ENCODE data around the gene CORO2B.

The CORO2B gene

DNA sequence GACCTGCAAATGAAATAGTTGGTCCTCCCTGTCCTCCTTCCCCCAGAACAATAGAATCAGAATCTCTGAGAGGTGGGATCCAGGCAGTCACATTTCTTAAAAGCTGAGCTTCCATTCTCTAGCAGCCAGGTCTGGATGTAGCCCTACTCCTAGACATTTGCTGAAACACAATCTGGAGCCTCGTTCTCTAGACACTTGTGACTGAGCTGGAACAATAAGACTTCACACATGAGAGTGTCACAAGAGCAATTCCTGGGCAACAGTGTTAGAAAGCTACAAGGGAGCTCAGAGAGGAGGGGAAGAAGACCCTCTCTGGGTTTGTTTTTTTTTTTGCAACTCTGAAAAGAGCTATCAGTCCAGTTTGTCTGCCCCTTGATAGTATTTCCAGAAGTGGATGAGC, 14.5 kb downstream of the CORO2B start:
- Histone ChIP-seq H3K27ac (ENCODE audit: low read depth, low read length) (no peak overlapping the region), H3K9me3 (ENCODE audit: control insufficient read depth, insufficient read depth, low read length) (no peaks in the 10 kb centered on the region), H3K27me3 (ENCODE audit: control insufficient read depth, insufficient read depth, low read length) (no peaks in the 10 kb centered on the region)

DNA sequence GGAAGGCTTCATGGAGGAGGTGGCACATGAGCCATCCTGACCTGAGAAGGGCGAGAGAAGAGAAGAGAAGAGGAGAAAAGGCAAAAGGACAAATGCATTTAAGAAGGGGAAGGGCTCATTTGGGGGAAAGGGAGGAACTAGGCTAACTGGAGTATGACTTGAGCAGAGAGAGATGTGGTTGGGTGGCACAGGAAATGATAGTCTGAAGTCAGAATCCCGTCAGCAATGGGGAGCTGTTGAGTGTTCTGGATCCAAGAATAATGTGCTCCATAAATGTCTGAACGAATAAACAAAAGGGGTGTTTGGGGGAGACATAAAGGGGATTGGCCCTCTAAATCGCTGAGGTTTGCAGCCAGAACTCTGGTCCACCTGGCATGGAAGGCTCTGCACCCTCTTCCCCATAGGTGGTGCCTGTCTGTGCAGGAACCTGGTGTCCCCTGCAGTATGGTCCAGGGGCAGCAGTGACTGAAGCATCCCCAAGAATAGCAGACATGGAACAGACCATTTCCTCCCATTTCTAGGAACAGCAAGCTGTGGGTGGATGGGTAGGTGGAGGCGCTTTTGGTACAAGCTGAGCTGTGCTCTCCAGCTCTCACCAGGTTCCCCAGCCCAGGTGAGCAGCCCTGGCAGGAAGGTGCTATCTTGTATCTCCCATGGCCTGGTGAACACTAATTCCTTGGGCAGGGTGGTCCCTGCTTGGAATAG, 15.2 kb downstream of the CORO2B start:
- Histone ChIP-seq H3K9ac (ENCODE audit: low read depth, low read length) (no peak overlapping the region), H3K4me3 (ENCODE audit: low read depth, low read length) (no peak overlapping the region), H3K9me3 (ENCODE audit: control insufficient read depth, insufficient read depth, low read length) (no peaks in the 10 kb centered on the region), H3K4me1 (ENCODE audit: control insufficient read depth, insufficient read depth, low read length) (peaks cover 9% of the 10 kb centered on the region), H3K27me3 (ENCODE audit: control insufficient read depth, insufficient read depth, low read length) (no peaks in the 10 kb centered on the region), H3K36me3 (ENCODE audit: control insufficient read depth, insufficient read depth, low read length) (no peaks in the 10 kb centered on the region), H3K27ac (ENCODE audit: low read depth, low read length) (no peak overlapping the region)

More for the DNA sequence above, 14.5 kb downstream of the CORO2B start:
- Histone ChIP-seq H3K4me1 (ENCODE audit: control insufficient read depth, insufficient read depth, low read length) (peaks cover 11% of the 10 kb centered on the region; the same call in 1 of the 2 replicates), H3K4me3 (ENCODE audit: low read depth, low read length) (no peak overlapping the region), H3K9ac (ENCODE audit: low read depth, low read length) (no peak overlapping the region), H3K36me3 (ENCODE audit: control insufficient read depth, insufficient read depth, low read length) (no peaks in the 10 kb centered on the region)

DNA sequence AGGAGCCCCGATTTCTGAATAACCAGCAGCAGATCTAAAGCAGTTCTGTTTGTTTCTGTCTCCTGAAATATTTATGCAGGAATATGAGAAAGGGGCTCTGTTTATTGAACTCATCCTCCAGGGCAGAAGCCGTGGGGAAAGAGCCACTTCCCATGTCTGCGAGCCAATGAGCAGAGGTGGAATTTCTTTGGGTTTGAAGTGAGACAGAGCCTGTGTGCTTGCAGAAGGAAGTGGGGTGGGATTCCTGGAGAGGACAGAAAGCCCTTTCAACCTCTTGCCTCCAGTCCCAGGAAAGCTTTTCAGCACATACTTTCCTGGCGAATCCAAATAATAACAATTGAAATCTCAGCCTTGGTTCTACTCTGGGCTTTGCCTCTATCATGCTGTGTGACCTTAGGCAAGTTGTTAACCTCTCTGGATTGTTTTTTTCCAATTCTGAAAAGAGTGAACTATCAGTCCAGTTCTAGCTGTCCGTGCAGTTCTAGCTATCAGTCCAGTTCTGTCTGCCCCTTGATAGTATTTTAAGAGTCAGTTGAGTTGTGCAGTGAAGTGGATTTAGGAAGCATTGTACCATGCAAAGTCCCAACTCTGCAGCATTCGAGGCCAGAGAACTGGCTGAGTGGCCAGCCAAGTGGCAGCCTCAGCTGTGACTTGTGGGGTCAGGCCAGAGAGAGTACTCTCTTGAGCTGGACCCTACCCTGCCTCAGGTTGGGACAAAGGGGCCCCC, 15.9 kb downstream of the CORO2B start:
- no peak overlapping the region for H3K9ac ChIP-seq (ENCODE audit: low read depth, low read length)
- no peaks in the 10 kb centered on the region for H3K27me3 ChIP-seq (ENCODE audit: control insufficient read depth, insufficient read depth, low read length)
- no peaks in the 10 kb centered on the region for H3K36me3 ChIP-seq (ENCODE audit: control insufficient read depth, insufficient read depth, low read length)
- peaks cover 13% of the 10 kb centered on the region for H3K4me1 ChIP-seq (ENCODE audit: control insufficient read depth, insufficient read depth, low read length)
- H3K4me3 ChIP-seq (ENCODE audit: low read depth, low read length), result no peak overlapping the region
- H3K9me3 ChIP-seq (ENCODE audit: control insufficient read depth, insufficient read depth, low read length), result no peaks in the 10 kb centered on the region
- H3K27ac ChIP-seq (ENCODE audit: low read depth, low read length), result no peak overlapping the region

DNA sequence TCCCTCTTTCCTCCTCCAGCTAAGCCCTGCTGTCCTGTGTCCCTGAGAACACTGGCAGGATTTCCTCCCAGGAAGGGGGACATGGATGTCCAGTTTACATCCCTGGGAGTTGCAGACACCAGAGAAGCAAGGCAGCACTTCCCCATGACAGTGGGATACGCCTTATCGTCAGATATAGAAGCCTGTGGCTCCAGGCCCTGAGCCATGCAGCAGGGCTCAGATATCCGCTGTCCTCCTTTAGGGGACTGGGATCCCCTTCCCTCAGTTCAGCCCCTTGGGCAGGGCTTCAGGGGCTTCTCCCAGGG, 16.4 kb downstream of the CORO2B start:
- Histone ChIP-seq H3K4me3 (ENCODE audit: low read depth, low read length) (no peak overlapping the region), H3K27me3 (ENCODE audit: control insufficient read depth, insufficient read depth, low read length) (no peaks in the 10 kb centered on the region), H3K36me3 (ENCODE audit: control insufficient read depth, insufficient read depth, low read length) (no peaks in the 10 kb centered on the region), H3K27ac (ENCODE audit: low read depth, low read length) (no peak overlapping the region), H3K9ac (ENCODE audit: low read depth, low read length) (no peak overlapping the region), H3K4me1 (ENCODE audit: control insufficient read depth, insufficient read depth, low read length) (peaks cover 13% of the 10 kb centered on the region), H3K9me3 (ENCODE audit: control insufficient read depth, insufficient read depth, low read length) (no peaks in the 10 kb centered on the region)

DNA sequence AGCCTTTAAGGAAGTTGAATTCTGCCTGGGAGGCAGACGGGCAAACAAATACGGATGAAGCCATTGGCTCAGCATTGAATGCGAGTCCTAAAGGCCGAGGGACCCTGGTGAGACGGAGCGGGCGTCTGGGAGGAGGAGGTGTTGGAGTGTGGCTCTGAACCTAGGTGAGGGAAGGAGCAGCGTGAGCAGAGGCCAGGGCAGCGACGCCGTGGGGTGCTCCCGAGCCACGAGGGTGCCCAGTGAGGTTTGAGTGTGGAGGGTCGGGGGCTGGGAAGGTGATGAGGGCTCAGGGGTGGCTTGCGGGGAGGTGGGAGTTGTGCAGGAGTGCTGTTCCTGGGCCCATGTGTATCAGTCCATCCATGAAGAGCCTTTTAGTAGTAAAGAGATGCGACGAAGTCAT, 17.0 kb downstream of the CORO2B start:
- Histone ChIP-seq H3K9ac (ENCODE audit: low read depth, low read length) (no peak overlapping the region), H3K9me3 (ENCODE audit: control insufficient read depth, insufficient read depth, low read length) (no peaks in the 10 kb centered on the region), H3K27me3 (ENCODE audit: control insufficient read depth, insufficient read depth, low read length) (no peaks in the 10 kb centered on the region), H3K27ac (ENCODE audit: low read depth, low read length) (no peak overlapping the region), H3K4me1 (ENCODE audit: control insufficient read depth, insufficient read depth, low read length) (peaks cover 19% of the 10 kb centered on the region), H3K36me3 (ENCODE audit: control insufficient read depth, insufficient read depth, low read length) (no peaks in the 10 kb centered on the region), H3K4me3 (ENCODE audit: low read depth, low read length) (no peak overlapping the region)

DNA sequence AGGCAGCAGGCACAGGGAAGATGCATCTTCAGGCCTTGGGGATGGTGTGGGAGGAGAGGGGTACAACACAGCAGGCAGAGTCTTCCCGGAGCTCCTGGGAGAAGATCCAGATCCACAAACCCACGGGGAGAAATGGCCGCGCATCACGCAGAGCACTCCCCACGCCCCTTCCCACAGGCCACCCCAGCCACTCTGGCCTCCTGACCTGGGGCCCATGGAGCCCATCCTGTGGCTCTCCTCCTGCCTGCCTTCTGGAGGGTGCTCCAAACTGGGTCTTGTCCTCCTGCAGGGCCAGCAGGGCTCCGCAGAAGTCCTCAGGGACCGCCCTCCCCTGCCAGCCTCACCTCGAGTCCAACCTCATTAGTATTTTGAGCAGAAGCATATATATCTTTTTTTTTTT, 17.9 kb downstream of the CORO2B start:
- H3K4me3 ChIP-seq (ENCODE audit: low read depth, low read length), result no peak overlapping the region
- peaks cover 27% of the 10 kb centered on the region for H3K4me1 ChIP-seq (ENCODE audit: control insufficient read depth, insufficient read depth, low read length)
- no peak overlapping the region for H3K27ac ChIP-seq (ENCODE audit: low read depth, low read length)
- no peaks in the 10 kb centered on the region for H3K36me3 ChIP-seq (ENCODE audit: control insufficient read depth, insufficient read depth, low read length)
- H3K9ac ChIP-seq (ENCODE audit: low read depth, low read length), result no peak overlapping the region
- H3K27me3 ChIP-seq (ENCODE audit: control insufficient read depth, insufficient read depth, low read length), result no peaks in the 10 kb centered on the region
- H3K9me3 ChIP-seq (ENCODE audit: control insufficient read depth, insufficient read depth, low read length), result no peaks in the 10 kb centered on the region

DNA sequence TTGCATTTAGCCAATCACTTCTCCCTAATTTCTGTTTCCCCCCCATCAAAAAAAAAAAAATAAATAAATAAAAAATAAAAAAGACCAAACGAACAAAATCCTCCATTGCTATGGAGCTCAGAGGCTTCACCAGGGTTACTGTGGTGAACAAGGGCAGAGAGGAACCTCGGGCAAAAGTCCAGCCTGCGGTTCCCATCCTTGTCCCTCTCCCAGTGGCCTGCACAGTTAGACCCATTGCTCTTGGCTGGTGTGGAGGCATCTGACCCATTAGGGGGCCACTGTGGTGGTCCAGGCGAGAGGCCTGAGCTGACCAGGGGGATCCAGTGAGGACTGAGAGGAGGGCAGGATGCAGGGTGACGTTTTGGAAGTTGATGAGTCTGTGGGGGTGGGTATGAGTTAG, 18.8 kb downstream of the CORO2B start:
- peaks cover 28% of the 10 kb centered on the region for H3K4me1 ChIP-seq (ENCODE audit: control insufficient read depth, insufficient read depth, low read length)

DNA sequence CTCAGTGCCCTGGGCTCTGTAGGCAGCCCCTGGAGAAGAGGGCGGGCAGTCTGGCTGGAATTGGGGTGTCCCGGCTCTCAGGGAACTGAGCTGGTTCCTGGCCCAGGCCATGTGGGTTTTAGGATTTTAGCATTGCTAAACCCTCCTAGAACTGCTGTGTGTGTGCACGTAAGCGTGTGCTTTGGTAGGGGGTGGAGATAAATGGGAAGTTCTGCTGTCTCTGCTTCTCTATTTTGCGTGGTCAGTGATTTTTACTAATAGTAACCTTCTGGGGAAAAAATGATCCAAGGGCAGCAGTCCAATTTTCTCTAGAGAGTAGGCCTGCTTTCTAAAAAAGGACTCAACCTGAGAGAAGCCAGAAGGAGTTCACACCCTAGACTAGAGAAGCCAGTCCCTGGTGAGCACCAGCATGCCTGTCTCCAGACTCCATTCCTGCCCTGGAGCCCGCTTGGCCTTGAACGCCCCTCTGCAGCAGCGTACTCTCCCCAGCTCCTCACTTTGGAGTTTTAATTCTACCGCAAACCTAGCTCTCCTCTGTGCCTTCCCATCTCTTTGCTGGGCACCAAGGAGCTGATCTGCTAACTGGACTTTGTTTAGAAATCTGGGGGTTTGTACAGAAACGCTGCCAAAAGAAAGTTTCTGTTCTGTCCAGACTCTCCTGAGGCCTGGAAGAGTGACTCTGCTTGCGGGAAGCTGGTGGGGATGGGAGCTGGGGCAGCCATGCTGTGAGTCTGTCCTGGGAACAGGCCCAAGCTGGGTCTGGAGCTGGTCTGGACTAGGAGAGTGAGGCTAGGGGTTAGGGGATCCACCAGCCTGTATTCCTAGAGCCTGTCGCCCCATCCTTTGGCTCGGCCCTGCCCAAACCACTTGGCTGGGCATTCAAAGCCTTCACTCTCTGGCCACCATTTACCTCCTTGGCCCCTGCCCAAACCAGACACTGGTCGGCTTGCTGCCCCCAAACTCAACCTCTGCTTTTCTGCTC, 19.7 kb downstream of the CORO2B start:
- Histone ChIP-seq H3K27ac (ENCODE audit: low read depth, low read length) (no peak overlapping the region), H3K4me3 (ENCODE audit: low read depth, low read length) (no peak overlapping the region), H3K27me3 (ENCODE audit: control insufficient read depth, insufficient read depth, low read length) (no peaks in the 10 kb centered on the region), H3K4me1 (ENCODE audit: control insufficient read depth, insufficient read depth, low read length) (peaks cover 28% of the 10 kb centered on the region), H3K9ac (ENCODE audit: low read depth, low read length) (no peak overlapping the region), H3K36me3 (ENCODE audit: control insufficient read depth, insufficient read depth, low read length) (no peaks in the 10 kb centered on the region), H3K9me3 (ENCODE audit: control insufficient read depth, insufficient read depth, low read length) (no peaks in the 10 kb centered on the region)

More for the DNA sequence above, 18.8 kb downstream of the CORO2B start:
- Histone ChIP-seq H3K36me3 (ENCODE audit: control insufficient read depth, insufficient read depth, low read length) (no peaks in the 10 kb centered on the region), H3K9ac (ENCODE audit: low read depth, low read length) (no peak overlapping the region), H3K9me3 (ENCODE audit: control insufficient read depth, insufficient read depth, low read length) (no peaks in the 10 kb centered on the region), H3K27ac (ENCODE audit: low read depth, low read length) (no peak overlapping the region), H3K27me3 (ENCODE audit: control insufficient read depth, insufficient read depth, low read length) (no peaks in the 10 kb centered on the region), H3K4me3 (ENCODE audit: low read depth, low read length) (no peak overlapping the region)

DNA sequence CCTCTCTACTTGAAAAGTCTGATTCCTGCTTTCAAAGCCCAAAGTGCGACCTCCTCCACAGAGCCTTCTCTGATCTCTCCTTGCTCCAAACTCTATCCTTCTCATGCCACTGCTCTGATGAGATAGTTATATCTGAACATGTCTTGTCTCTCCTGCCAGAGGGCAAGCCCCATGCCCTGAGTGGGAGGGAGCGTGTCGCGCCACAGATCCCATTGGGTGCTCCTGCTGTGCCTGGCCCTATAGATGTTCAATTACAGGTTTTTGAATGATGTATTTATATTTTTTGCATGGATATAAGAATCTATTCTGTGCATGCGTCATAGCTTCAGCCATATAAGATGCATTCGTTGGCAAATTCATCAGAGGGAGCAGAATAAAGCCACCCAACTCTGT, 20.4 kb downstream of the CORO2B start:
- Histone ChIP-seq H3K9ac (ENCODE audit: low read depth, low read length) (no peak overlapping the region), H3K4me1 (ENCODE audit: control insufficient read depth, insufficient read depth, low read length) (peaks cover 28% of the 10 kb centered on the region), H3K27ac (ENCODE audit: low read depth, low read length) (no peak overlapping the region), H3K27me3 (ENCODE audit: control insufficient read depth, insufficient read depth, low read length) (no peaks in the 10 kb centered on the region), H3K36me3 (ENCODE audit: control insufficient read depth, insufficient read depth, low read length) (no peaks in the 10 kb centered on the region), H3K9me3 (ENCODE audit: control insufficient read depth, insufficient read depth, low read length) (no peaks in the 10 kb centered on the region), H3K4me3 (ENCODE audit: low read depth, low read length) (no peak overlapping the region; the same call in 1 of the 2 replicates)

DNA sequence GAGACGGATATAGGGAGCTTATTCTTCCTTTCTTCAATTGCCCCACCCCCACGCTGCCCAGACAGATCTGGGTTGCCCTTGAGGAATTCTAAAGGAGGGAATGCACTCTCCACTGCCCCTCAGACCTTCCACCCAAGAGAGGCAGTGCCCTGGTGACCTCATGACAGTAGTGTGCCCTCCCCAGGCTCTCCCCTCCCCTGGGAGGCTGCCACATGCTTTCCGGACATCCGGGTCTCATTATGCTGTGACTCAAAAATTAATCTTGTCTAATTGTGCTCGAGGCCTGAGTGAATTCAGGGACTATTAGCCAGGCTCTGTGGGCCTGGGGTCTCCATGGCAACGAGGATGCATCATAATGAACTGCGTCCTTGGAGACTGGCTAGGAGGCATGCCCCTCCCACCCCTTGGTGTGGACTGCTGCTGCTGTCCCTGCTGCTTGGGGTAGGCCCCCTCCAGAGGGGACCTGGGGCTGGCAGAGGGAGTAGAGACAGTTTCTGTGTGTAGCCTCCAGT, 20.8 kb downstream of the CORO2B start:
- H3K27ac ChIP-seq (ENCODE audit: low read depth, low read length), result no peak overlapping the region
- no peaks in the 10 kb centered on the region for H3K36me3 ChIP-seq (ENCODE audit: control insufficient read depth, insufficient read depth, low read length)
- H3K4me1 ChIP-seq (ENCODE audit: control insufficient read depth, insufficient read depth, low read length), result peaks cover 28% of the 10 kb centered on the region
- no peaks in the 10 kb centered on the region for H3K27me3 ChIP-seq (ENCODE audit: control insufficient read depth, insufficient read depth, low read length)
- no peak overlapping the region for H3K9ac ChIP-seq (ENCODE audit: low read depth, low read length)
- peak overlapping the region; percentile 20 for H3K4me3 ChIP-seq (ENCODE audit: low read depth, low read length)
- no peaks in the 10 kb centered on the region for H3K9me3 ChIP-seq (ENCODE audit: control insufficient read depth, insufficient read depth, low read length)

Data from HUES48 (cell line).